Astrocyte (in vitro differentiated cells and primary cell): ENCODE results near the gene OSBPL3. TPM values are rescaled to one million over a fixed set of nuclear protein-coding genes. Genes with fewer than 3 reads are reported as not detected.
A peak's percentile ranks its signal among the peaks of the same experiment; 100 is the strongest.

Experiments used
- DNase-seq: peaks from one replicate; pipeline ENCODE4 v3.0.0-alpha.2; 2010; ENCODE audit warnings: low read depth
- FAIRE-seq: peaks from 2 replicates; lab custom pipeline; 2011; peaks lifted over from hg19 to GRCh38; lab: Jason Lieb, UNC
- H2AFZ ChIP-seq: 2 replicates; pipeline ENCODE4 v1.6.0; 2012; ENCODE audit warnings: low read depth, low read length, inconsistent platforms
- H3K27ac ChIP-seq: 2 replicates; pipeline ENCODE4 v1.5.1; 2011; ENCODE audit warnings: low read depth, low read length, inconsistent platforms
- H3K27me3 ChIP-seq: 2 replicates; pipeline ENCODE4 v1.6.0; 2011; ENCODE audit warnings: low read length, inconsistent platforms; ENCODE audit not compliant: insufficient read depth
- H3K36me3 ChIP-seq: 2 replicates; pipeline ENCODE4 v1.5.1; 2011; ENCODE audit warnings: low read length, inconsistent platforms; ENCODE audit not compliant: insufficient read depth
- H3K4me1 ChIP-seq: 2 replicates; pipeline ENCODE4 v1.5.1; 2011; ENCODE audit warnings: low read length, inconsistent platforms; ENCODE audit not compliant: insufficient read depth
- H3K4me2 ChIP-seq: 2 replicates; pipeline ENCODE4 v1.6.0; 2012; ENCODE audit warnings: low read length, inconsistent platforms
- H3K4me3 ChIP-seq: 2 replicates; pipeline ENCODE4 v1.5.1; 2011; ENCODE audit warnings: low read depth, mild to moderate bottlenecking, low read length, inconsistent platforms; ENCODE audit not compliant: insufficient read depth
- H3K79me2 ChIP-seq: 2 replicates; pipeline ENCODE4 v1.6.0; 2012; ENCODE audit warnings: mild to moderate bottlenecking, low read length, inconsistent platforms; ENCODE audit not compliant: insufficient read depth
- H3K9ac ChIP-seq: 2 replicates; pipeline ENCODE4 v1.6.0; 2012; ENCODE audit warnings: mild to moderate bottlenecking, low read length, inconsistent platforms
- H3K9me3 ChIP-seq: 2 replicates; pipeline ENCODE4 v1.5.1; 2012; ENCODE audit warnings: low read depth, mild to moderate bottlenecking, low read length, inconsistent platforms; ENCODE audit not compliant: insufficient read depth
- H4K20me1 ChIP-seq: 2 replicates; pipeline ENCODE4 v1.6.0; 2012; ENCODE audit warnings: low read length, inconsistent platforms; ENCODE audit not compliant: insufficient read depth
- H3K27ac Mint-ChIP-seq: one replicate; pipeline ENCODE4 v1.8.0; 2021; ENCODE audit warnings: mild to moderate bottlenecking, mixed read lengths; ENCODE audit not compliant: unreplicated experiment
- H3K27me3 Mint-ChIP-seq: one replicate; pipeline ENCODE4 v1.8.0; 2021; ENCODE audit warnings: low read depth, mixed read lengths; ENCODE audit not compliant: unreplicated experiment
- H3K36me3 Mint-ChIP-seq: one replicate; pipeline ENCODE4 v1.8.0; 2021; ENCODE audit warnings: low read depth, mixed read lengths; ENCODE audit not compliant: unreplicated experiment
- H3K4me1 Mint-ChIP-seq: one replicate; pipeline ENCODE4 v1.8.0; 2021; ENCODE audit warnings: low read depth, mixed read lengths; ENCODE audit not compliant: unreplicated experiment
- H3K4me3 Mint-ChIP-seq: one replicate; pipeline ENCODE4 v1.8.0; 2021; ENCODE audit warnings: mild to moderate bottlenecking, moderate library complexity, mixed read lengths; ENCODE audit not compliant: unreplicated experiment
- H3K9me3 Mint-ChIP-seq: one replicate; pipeline ENCODE4 v1.8.0; 2021; ENCODE audit warnings: mild to moderate bottlenecking, mixed read lengths; ENCODE audit not compliant: unreplicated experiment
- CTCF ChIP-seq: IDR thresholded peaks from 2 replicates; pipeline ENCODE4 v1.5.1; 2011; ENCODE audit warnings: low read depth, mild to moderate bottlenecking, inconsistent platforms, low read length, moderate library complexity; ENCODE audit not compliant: insufficient read depth
- EZH2 ChIP-seq: IDR thresholded peaks from 2 replicates; pipeline ENCODE4 v1.6.1; 2012; ENCODE audit warnings: mild to moderate bottlenecking, low read length, inconsistent platforms; ENCODE audit not compliant: insufficient read depth
- total RNA-seq: library from RNA; stranded (reverse); gene quantifications from 2 replicates; pipeline ENCODE4 v1.2.1, GENCODE V29; 2021

OSBPL3 gene
- total RNA-seq, 1 donor from 2014 or later, result 62.9 TPM

- H3K27ac ChIP-seq, result no peak overlapping the region
- H3K4me3 ChIP-seq, result no peak overlapping the region
- H2AFZ ChIP-seq, result no peak overlapping the region
- peak overlapping the region; percentile 10 for H3K27ac Mint-ChIP-seq
- H3K79me2 ChIP-seq, result peaks cover 98% of the 10 kb centered on the region
- no peaks in the 10 kb centered on the region for H3K27me3 ChIP-seq
- H3K9me3 ChIP-seq, result no peaks in the 10 kb centered on the region
- FAIRE-seq (peak; percentile 39), DNase-seq (no peak)
- no peak overlapping the region for H3K4me2 ChIP-seq
- no peak for TF ChIP-seq EZH2
- no peak for TF ChIP-seq CTCF
- H3K4me1 ChIP-seq, result peaks cover 15% of the 10 kb centered on the region
- H4K20me1 ChIP-seq, result peaks cover 61% of the 10 kb centered on the region
- peaks cover 18% of the 10 kb centered on the region for H3K4me1 Mint-ChIP-seq
- peaks cover 3% of the 10 kb centered on the region for H3K9me3 Mint-ChIP-seq
- no peaks in the 10 kb centered on the region for H3K36me3 ChIP-seq
- peaks cover 2% of the 10 kb centered on the region for H3K36me3 Mint-ChIP-seq
- H3K27me3 Mint-ChIP-seq, result no peaks in the 10 kb centered on the region
- H3K4me3 Mint-ChIP-seq, result no peak overlapping the region
- no peak overlapping the region for H3K9ac ChIP-seq
Observed at GRCh38 chr7:24951441-24951980, 28.5 kb downstream of the OSBPL3 start.

- Mint-ChIP-seq H3K36me3 (peaks cover 2% of the 10 kb centered on the region), H3K9me3 (peaks cover 3% of the 10 kb centered on the region), H3K4me3 (no peak overlapping the region), H3K27me3 (no peaks in the 10 kb centered on the region), H3K4me1 (peaks cover 15% of the 10 kb centered on the region), H3K27ac (no peak overlapping the region)
- no peaks in the 10 kb centered on the region for H3K9me3 ChIP-seq
- no peaks in the 10 kb centered on the region for H3K27me3 ChIP-seq
- no peaks in the 10 kb centered on the region for H3K36me3 ChIP-seq
- FAIRE-seq, result no peak
- H3K4me1 ChIP-seq, result peaks cover 15% of the 10 kb centered on the region
- no peak overlapping the region for H3K9ac ChIP-seq
- H3K4me3 ChIP-seq, result no peak overlapping the region
- DNase-seq, result no peak
- peaks cover 98% of the 10 kb centered on the region for H3K79me2 ChIP-seq
- H2AFZ ChIP-seq, result no peak overlapping the region
- TF ChIP-seq EZH2 (no peak), CTCF (no peak)
- peaks cover 52% of the 10 kb centered on the region for H4K20me1 ChIP-seq
- no peak overlapping the region for H3K4me2 ChIP-seq
- no peak overlapping the region for H3K27ac ChIP-seq
Observed at GRCh38 chr7:24949884-24950283, 30.1 kb downstream of the OSBPL3 start.

GRCh38 chr7:24948739-24949138 is 31.2 kb downstream of the OSBPL3 start:
- Mint-ChIP-seq H3K4me1 (peaks cover 15% of the 10 kb centered on the region), H3K9me3 (no peaks in the 10 kb centered on the region), H3K27ac (no peak overlapping the region), H3K4me3 (no peak overlapping the region), H3K36me3 (peaks cover 2% of the 10 kb centered on the region), H3K27me3 (no peaks in the 10 kb centered on the region)
- Histone ChIP-seq H3K9ac (peak overlapping the region; percentile 1), H3K36me3 (no peaks in the 10 kb centered on the region), H3K27me3 (no peaks in the 10 kb centered on the region), H3K4me3 (no peak overlapping the region), H3K27ac (peak overlapping the region; percentile 29), H2AFZ (no peak overlapping the region), H3K79me2 (peaks cover 96% of the 10 kb centered on the region), H3K9me3 (no peaks in the 10 kb centered on the region), H3K4me2 (peak overlapping the region; percentile 43), H4K20me1 (peaks cover 43% of the 10 kb centered on the region), H3K4me1 (peaks cover 15% of the 10 kb centered on the region)
- DNase-seq, result peak; percentile 44
- peak; percentile 54 for FAIRE-seq
- TF ChIP-seq EZH2, result no peak
- TF ChIP-seq CTCF, result no peak
